B cell (primary cell): ENCODE results near the gene LRRN4CL. TPM values are rescaled to one million over a fixed set of nuclear protein-coding genes. Genes with fewer than 3 reads are reported as not detected.

Experiments used
- ATAC-seq: fragments of 200-7000 bp; cut with Tn5 transposase; one replicate; pipeline ENCODE4 v1.10.0; 2021; ENCODE audit warnings: low read depth, mild to moderate bottlenecking, moderate number of reproducible peaks, moderate library complexity
- CTCF ChIA-PET: fragments of 350-600 bp; sonication (Branson Sonifier 250); formaldehyde crosslinking; loops from one replicate; lab custom pipeline; 2021; ENCODE audit warnings: antibody characterized with exemption, inconsistent platforms; lab: Charles Lee
- POLR2A ChIA-PET: fragments of 350-600 bp; sonication (Branson Sonifier 250); formaldehyde crosslinking; loops from one replicate; lab custom pipeline; 2021; ENCODE audit warnings: antibody characterized with exemption; lab: Charles Lee
- DNase-seq: peaks from one replicate; pipeline ENCODE4 v3.0.0; 2013
- H2AFZ ChIP-seq: 2 replicates; pipeline ENCODE4 v1.6.1; 2012; ENCODE audit warnings: mild to moderate bottlenecking, low read depth, low read length; ENCODE audit not compliant: insufficient read depth, poor library complexity, severe bottlenecking
- H3K27ac ChIP-seq, 2 donors: 1 replicate in 1 of 2; 2 replicates in 1 of 2; pipeline ENCODE4 v1.5.1; 2012 to 2013; ENCODE audit warnings: low read length in 2 of 2, mild to moderate bottlenecking in 2 of 2, moderate library complexity in 1 of 2
- H3K27me3 ChIP-seq, 4 experiments: fragments of 200-600 bp in 1 of 4; sonication (generic) in 1 of 4; replicated peaks in 1 of 4; 1 replicate in 2 of 4; 2 replicates in 2 of 4; pipeline versions ENCODE4 v1.6.1 to v1.7.0; 2013 to 2016; ENCODE audit warnings: low read length in 3 of 4, mild to moderate bottlenecking in 2 of 4, mixed read lengths in 1 of 4, moderate library complexity in 1 of 4; ENCODE audit not compliant: insufficient read depth in 4 of 4, control insufficient read depth in 3 of 4; ENCODE audit errors: control extremely low read depth in 1 of 4
- H3K36me3 ChIP-seq, 2 experiments: replicated peaks in 1 of 2; 1 replicate in 1 of 2; 2 replicates in 1 of 2; pipeline versions ENCODE4 v1.6.1 to v1.7.1; 2013; ENCODE audit warnings: low read length in 1 of 2; ENCODE audit not compliant: insufficient read depth in 2 of 2, control insufficient read depth in 1 of 2; ENCODE audit errors: control extremely low read depth in 1 of 2, extremely low read depth in 1 of 2
- H3K4me1 ChIP-seq, 2 donors: fragments of 200-600 bp in 1 of 2; sonication (generic) in 1 of 2; 1 replicate in 1 of 2; 2 replicates in 1 of 2; pipeline versions ENCODE4 v1.5.1 to v1.6.1; 2013 to 2017; ENCODE audit warnings: low read length in 2 of 2; ENCODE audit not compliant: control insufficient read depth in 2 of 2, insufficient read depth in 2 of 2
- H3K4me2 ChIP-seq: replicated peaks from 2 replicates; pipeline ENCODE3; 2012; ENCODE audit warnings: mild to moderate bottlenecking, low read depth, low read length; ENCODE audit not compliant: poor library complexity, severe bottlenecking
- H3K4me3 ChIP-seq, 5 experiments: fragments of 200-600 bp in 1 of 5; sonication (generic) in 1 of 5; 1 replicate in 3 of 5; 2 replicates in 2 of 5; pipeline versions ENCODE4 v1.5.1 to v1.7.0; 2011 to 2016; ENCODE audit warnings: low read length in 4 of 5, mild to moderate bottlenecking in 4 of 5, low read depth in 2 of 5, control low read depth in 1 of 5, moderate library complexity in 1 of 5; ENCODE audit not compliant: insufficient read depth in 1 of 5; ENCODE audit errors: control extremely low read depth in 1 of 5, extremely low read depth in 1 of 5
- H3K79me2 ChIP-seq: fragments of 200-600 bp; sonication (generic); one replicate; pipeline ENCODE4 v1.6.0; 2016; ENCODE audit warnings: low read length; ENCODE audit not compliant: control insufficient read depth, insufficient read depth
- H3K9ac ChIP-seq: fragments of 200-600 bp; sonication (generic); 2 replicates; pipeline ENCODE4 v1.6.1; 2017; ENCODE audit warnings: mild to moderate bottlenecking, low read length, moderate library complexity
- H3K9me3 ChIP-seq, 3 donors: one replicate each; pipeline versions ENCODE4 v1.6.1 to v1.7.1; 2013; ENCODE audit warnings: low read length in 2 of 3; ENCODE audit not compliant: control insufficient read depth in 2 of 3, insufficient read depth in 1 of 3; ENCODE audit errors: control extremely low read depth in 1 of 3
- H4K20me1 ChIP-seq: 2 replicates; pipeline ENCODE4 v1.6.0; 2012; ENCODE audit warnings: mild to moderate bottlenecking, low read length; ENCODE audit not compliant: insufficient read depth, control insufficient read depth, poor library complexity, severe bottlenecking
- H3K27ac Mint-ChIP-seq: one replicate; pipeline ENCODE4 v1.8.0; 2021; ENCODE audit warnings: mixed read lengths
- H3K27me3 Mint-ChIP-seq: one replicate; pipeline ENCODE4 v1.8.0; 2021; ENCODE audit warnings: mixed read lengths
- H3K4me1 Mint-ChIP-seq: one replicate; pipeline ENCODE4 v1.8.0; 2021; ENCODE audit warnings: mixed read lengths
- H3K4me3 Mint-ChIP-seq: one replicate; pipeline ENCODE4 v1.8.0; 2021; ENCODE audit warnings: mixed read lengths
- H3K9me3 Mint-ChIP-seq: one replicate; pipeline ENCODE4 v1.8.0; 2022; ENCODE audit warnings: mixed read lengths; ENCODE audit not compliant: insufficient read depth
- EZH2 ChIP-seq: IDR thresholded peaks from 2 replicates; pipeline ENCODE4 v1.6.1; 2012; ENCODE audit warnings: borderline replicate concordance, low read depth, mild to moderate bottlenecking, moderate library complexity, low read length; ENCODE audit not compliant: insufficient read depth, poor library complexity, severe bottlenecking
- WGBS: methylation state at CpG from one replicate; pipeline ENCODE4 v1.1.5; 2013; ENCODE audit warnings: missing lambda C conversion rate; ENCODE audit not compliant: insufficient coverage; 5-methylcytosine and 5-hydroxymethylcytosine counted together
- intact Hi-C: fragments of 100-400 bp; cut with micrococcal nuclease; formaldehyde crosslinking; loops from one replicate; pipeline ENCODE4 v1.10.0; 2022
- polyA plus RNA-seq: library from polyadenylated mRNA; depleted of rRNA; stranded (reverse); fragments of >200 nt; gene quantifications from 2 replicates; pipeline ENCODE4 v1.2.3, GENCODE V29; 2012
- total RNA-seq, 2 donors: library from RNA; stranded (reverse); fragments of 120-200 nt in 1 of 2; gene quantifications; 1 replicate in 1 of 2; 2 replicates in 1 of 2; pipeline versions ENCODE4 v1.2.3 to v1.2.4, GENCODE V29; 2013 to 2022
- TF ChIP-seq, protein P1 (sequence below): fragments of 200-600 bp; IDR thresholded peaks from one replicate; pipeline ENCODE4 v1.8.0; 2022; ENCODE audit warnings: antibody characterized with exemption, mild to moderate bottlenecking

Gene LRRN4CL
- total and polyA plus RNA-seq, 2 donors (not counting 1 experiment from before 2014, with no cell fraction given), result 0.03 to 0.25 TPM

DNA sequence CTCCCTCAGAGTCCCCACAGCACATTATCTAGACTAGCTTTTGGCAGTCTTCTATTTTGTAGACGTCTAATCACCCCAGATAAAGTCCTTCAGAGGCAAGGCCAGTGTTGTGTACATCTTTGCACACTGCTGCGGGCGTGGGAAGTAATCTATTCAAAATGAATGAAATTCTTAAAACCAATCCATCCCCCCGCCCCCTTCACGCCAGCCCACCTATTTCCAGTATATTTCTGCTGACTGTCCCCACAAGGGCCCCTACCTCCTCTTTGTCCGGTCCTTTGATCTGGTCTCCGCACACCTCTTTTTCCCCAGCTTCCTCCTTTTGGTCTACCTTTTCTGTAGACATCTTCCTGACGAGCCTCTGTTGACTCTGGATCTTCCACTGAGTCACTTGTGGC, 17.5 kb upstream of the LRRN4CL start:
- H3K27me3 Mint-ChIP-seq, result no peaks in the 10 kb centered on the region
- Histone ChIP-seq H3K27ac (no peak overlapping the region), H3K9me3 (no peaks in the 10 kb centered on the region), H3K4me1 (peaks cover 39 to 50% of the 10 kb centered on the region in 2 donors), H3K79me2 (peaks cover 25% of the 10 kb centered on the region), H3K4me2 (peak overlapping the region; percentile 95), H4K20me1 (no peaks in the 10 kb centered on the region), H3K9ac (peak overlapping the region; percentile 83), H3K27me3 (no peaks in the 10 kb centered on the region), H2AFZ (peak overlapping the region; percentile 86), H3K36me3 (peaks cover 0 to 13% of the 10 kb centered on the region in 2 experiments), H3K4me3 (peak overlapping the region in 4 of 5 experiments; percentile 65 to 86 (median 68))
- DNase-seq, result no peak
- no peaks in the 10 kb centered on the region for H3K9me3 Mint-ChIP-seq
- POLR2A ChIA-PET, result interaction anchor here (0.6 to 6.5 kb wide), 12 partner anchors 21 to 174 kb away, joined by 3 to 66 read pairs (median 4); partner anchors contain the start of genes B3GAT3, C11orf98, CSKMT and HNRNPUL2
- WGBS, result 94% methylated on average over 7 of the region's 8 CpGs
- H3K27ac Mint-ChIP-seq, result peak overlapping the region; percentile 82
- ATAC-seq, result no peak
- TF ChIP-seq EZH2, result no peak
- TF ChIP-seq, protein P1, sequence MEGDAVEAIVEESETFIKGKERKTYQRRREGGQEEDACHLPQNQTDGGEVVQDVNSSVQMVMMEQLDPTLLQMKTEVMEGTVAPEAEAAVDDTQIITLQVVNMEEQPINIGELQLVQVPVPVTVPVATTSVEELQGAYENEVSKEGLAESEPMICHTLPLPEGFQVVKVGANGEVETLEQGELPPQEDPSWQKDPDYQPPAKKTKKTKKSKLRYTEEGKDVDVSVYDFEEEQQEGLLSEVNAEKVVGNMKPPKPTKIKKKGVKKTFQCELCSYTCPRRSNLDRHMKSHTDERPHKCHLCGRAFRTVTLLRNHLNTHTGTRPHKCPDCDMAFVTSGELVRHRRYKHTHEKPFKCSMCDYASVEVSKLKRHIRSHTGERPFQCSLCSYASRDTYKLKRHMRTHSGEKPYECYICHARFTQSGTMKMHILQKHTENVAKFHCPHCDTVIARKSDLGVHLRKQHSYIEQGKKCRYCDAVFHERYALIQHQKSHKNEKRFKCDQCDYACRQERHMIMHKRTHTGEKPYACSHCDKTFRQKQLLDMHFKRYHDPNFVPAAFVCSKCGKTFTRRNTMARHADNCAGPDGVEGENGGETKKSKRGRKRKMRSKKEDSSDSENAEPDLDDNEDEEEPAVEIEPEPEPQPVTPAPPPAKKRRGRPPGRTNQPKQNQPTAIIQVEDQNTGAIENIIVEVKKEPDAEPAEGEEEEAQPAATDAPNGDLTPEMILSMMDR, result no peak
- CTCF ChIA-PET, result interaction anchor here (0.7 to 3.3 kb wide), 8 partner anchors 12 to 174 kb away, joined by 3 to 13 read pairs (median 4); partner anchors contain the start of genes HNRNPUL2, SLC3A2 and TTC9C
- peaks cover 51% of the 10 kb centered on the region for H3K4me1 Mint-ChIP-seq
- H3K4me3 Mint-ChIP-seq, result peak overlapping the region; percentile 92
- intact Hi-C loops, result loop anchor here (1.0 to 5.0 kb wide), 6 partner anchors 42 to 174 kb away; partner anchors contain the start of genes C11orf98, CSKMT, EEF1G and ROM1
